ENCODE data around the gene HNRNPH2.

Gene HNRNPH2

GRCh38 chrX:101407748-101408531 is at the start of gene HNRNPH2, which contains the start of gene GLA:
Gene HNRNPH2 (plus strand): TSS chrX:101408222. CDS start chrX:101411989, 3,767 bp downstream.
Gene GLA (minus strand): TSS chrX:101407925. CDS start chrX:101407903, 22 bp downstream.
- DNase-seq, result peak; percentile 99

DNA sequence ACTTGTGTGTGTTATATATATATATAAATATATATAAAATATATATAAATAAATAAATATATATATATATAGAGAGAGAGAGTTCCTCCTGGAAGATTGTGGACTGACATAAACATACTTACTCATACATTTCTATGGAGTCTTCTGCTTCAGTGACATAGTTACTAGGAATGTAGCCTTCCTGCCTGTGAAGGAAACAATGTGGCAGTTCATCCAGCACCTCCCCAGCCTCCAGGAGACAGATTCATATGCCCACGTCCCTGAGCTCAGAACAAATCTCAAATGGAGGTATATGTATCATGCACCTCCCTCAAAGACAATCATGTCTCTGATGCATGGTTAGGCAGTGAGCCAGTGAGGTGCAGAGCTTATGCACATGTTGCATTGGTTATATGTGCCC is 48.1 kb upstream of the HNRNPH2 start:
- DNase-seq, result no peak

GRCh38 chrX:101360390-101360789 is 47.6 kb upstream of the HNRNPH2 start:
- DNase-seq, result no peak

GRCh38 chrX:101362116-101362515 is 45.9 kb upstream of the HNRNPH2 start:
- no peak for DNase-seq

DNA sequence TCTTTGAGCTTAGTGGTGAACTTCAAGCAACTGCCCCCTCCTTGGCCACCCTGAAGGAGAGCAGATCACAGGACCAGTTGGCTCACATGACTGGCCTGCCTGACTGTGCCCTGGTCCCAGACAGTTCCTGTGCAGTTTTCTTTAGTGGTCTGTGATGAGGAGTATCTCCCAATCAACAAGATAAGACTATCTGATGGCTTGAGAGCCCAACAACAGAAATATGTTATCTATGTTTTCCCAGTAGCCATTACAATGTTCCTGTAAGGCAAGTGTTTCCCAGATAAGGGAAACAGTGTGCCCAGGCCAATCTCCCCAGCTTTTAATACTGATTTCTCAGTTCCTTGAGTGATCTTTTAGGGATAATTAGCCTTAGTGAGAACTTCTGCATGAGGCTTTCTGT is 45.3 kb upstream of the HNRNPH2 start:
- DNase-seq, result no peak

DNA sequence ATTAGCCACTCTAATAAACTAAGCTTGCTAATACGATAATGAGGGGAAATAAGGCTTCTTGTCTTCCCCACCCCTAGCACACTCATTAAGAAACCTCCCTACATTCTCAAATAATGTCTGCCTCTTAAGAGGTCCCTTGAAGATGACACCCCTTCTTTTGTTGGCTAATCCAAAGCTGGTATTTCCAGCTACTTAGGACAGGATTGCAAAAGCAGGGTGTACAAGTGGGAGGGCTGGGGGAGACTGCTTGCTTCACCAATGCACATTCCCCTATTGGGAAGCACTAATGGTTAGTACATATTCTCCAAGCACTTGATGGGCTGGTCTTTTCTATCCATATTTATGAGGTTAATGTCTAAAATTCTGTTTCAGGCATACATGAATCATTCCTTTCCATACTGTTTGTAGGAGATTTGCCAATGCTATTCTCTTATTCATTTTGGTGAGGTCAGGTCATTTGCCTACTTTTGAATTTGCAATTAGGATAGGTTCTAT is 42.7 kb upstream of the HNRNPH2 start:
- DNase-seq, result no peak

- DNase-seq, result no peak
Observed at GRCh38 chrX:101368800-101369199, 39.2 kb upstream of the HNRNPH2 start.

- no peak for DNase-seq
Observed at GRCh38 chrX:101369687-101370086, 38.3 kb upstream of the HNRNPH2 start.

DNA sequence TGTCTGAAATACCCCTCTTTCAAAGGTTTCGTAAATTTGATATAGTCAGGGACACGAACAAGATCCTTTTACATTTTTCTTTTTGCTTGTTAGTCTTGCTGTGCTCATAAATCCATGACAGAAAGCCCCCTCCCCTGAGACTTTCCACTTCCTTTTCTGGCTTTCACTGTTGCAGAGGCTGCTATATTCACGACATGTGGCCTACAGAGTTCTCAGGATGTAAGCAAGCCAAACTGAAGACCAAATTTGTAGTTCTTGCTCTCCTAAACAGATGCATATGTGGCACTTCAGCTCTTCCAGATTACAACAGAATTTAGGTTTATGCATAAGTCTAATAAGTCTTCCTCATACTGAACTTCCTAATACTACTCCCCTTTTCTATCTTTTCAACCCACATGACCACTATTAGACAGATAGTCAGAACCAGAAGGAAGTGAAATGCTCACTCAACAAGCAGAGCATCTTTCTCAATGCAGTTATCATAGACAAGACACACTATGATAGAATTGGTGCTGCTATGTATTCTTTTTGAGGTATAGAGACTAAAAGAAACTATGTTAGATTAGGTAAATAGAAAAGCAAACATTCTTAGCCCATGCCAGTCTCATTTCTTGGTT is 37.0 kb upstream of the HNRNPH2 start:
- DNase-seq, result no peak

DNA sequence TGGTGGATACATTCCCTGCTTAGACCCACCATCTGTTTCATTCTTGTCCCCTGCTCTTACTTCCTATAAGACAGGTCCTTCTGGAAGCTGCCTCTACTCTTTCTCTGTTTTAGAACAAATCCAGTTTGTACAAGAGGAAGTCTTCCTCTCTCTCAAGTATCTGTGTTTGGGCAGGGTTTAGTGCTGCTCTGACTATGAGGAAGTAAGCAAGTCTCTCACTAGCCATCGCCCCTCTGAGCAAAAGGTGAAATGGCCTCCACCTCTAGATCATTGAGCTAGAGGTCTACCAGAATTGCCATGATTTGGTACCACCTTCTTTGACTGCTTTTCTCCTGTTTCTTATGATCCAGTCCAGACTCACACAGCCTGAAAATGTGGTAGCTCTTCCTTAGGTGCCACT is 30.5 kb upstream of the HNRNPH2 start:
- no peak for DNase-seq

DNA sequence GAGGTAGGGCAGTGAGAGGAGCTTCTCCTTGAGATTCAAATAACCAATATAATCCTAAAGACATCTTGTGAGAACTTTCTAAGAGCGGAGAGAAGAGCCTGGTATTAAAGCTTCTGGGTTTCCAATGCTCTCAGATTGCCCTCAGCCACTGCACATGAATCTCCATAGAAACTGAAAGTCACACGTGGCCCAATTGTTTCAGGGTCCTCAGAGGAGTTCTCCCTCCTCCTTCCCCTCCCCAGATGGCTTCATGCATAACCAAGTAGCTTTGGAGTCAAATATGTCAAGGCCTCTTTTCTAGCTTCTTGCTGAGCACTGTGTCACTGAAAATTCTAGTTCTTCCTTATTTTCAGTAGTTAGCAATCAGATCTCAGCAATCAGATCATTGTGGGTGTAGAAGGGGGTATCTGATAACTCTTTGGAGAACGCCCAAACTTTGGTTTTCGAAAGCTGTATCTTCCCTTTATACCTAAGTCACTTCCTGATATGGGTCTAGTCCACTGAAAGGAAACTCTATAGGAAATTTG is 24.3 kb upstream of the HNRNPH2 start:
- no peak for DNase-seq

DNA sequence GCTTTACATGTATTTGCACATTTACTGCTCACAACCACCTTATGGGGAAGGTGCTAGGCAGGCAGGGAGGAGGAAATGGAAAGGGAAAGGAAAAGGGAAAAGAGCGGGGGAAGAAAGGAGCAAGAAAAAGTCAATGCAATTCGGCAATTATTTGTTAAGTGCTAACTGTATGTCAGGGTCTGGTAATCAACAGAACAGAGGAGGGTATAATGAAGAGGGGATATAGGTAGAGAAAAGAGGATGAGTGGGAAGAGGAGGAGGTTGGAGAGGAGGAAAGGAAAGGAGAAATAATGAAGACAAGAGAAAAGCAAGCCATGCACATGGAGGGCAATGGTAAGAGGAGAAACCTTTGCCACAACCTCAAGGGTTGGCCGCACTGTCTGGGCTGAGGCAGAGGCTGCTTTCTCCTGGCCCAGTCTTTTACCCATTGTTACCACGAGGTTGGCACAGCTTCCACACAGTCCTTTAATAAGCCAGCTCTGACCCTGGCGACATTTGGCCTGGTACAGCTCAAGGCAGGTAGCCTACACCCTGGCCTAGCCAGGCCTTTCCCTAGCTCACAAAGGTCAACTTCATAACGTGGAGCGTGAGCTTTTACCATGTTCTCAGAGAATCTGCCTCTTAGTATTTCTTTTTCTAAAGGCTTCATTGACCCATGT is 22.9 kb upstream of the HNRNPH2 start:
- no peak for DNase-seq

DNA sequence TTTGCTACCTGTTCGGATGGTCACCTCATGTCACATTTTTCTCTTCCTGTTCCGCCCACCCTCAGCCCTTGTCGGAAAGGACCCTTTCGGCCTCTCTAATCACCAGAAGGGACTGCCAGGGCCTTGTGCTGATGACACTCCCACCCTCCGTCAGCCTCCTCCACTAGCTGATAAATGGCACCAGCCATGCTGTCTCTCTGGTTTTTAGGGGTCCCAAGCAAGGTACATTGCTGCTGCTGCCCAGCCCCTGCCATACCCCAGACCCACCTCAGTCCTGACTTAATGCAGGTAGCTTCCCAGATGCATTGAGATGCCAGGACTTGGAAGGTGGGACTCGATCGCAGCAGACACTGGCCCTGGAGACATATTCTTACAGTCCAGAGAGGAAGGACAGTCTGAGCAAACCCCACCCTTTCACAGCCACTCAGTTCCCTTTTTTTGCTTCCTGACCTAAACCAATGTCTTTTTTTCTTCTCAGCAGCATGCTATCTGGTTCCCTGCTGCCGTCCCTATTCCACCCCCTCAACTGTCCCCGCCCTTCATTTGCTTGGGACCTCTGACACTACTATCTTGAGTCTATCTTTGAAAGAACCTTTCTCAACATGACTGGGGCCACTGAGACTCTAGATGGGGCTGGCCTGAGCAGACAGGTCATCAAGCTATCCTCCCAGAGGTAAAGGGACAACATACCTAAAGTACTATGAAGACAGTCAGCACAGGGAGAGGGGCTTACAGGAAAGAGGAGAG is 22.1 kb upstream of the HNRNPH2 start, which contains the start of gene BTK:
BTK (minus strand) TSS at position 397 of the 747 bp plus-strand sequence. CDS start 10,907 bp downstream, outside the sequence.
- no peak for DNase-seq

DNA sequence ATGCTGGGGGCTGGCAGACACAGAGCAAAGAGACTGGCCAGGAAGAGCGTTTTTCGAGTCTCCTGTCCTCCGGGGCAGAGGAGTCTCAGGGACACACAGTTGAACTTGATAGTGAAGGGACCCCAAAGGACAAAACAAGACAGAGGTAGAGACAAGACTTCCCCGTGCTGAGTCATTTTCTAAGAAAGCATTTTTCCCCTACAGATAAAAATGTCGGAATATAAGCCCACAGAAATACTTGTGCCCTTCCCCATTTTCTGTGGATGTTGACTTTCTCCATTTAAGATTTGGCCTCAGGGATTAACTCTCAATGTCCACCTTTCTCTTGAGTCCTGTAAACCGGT is 21.5 kb upstream of the HNRNPH2 start:
- no peak for DNase-seq

DNA sequence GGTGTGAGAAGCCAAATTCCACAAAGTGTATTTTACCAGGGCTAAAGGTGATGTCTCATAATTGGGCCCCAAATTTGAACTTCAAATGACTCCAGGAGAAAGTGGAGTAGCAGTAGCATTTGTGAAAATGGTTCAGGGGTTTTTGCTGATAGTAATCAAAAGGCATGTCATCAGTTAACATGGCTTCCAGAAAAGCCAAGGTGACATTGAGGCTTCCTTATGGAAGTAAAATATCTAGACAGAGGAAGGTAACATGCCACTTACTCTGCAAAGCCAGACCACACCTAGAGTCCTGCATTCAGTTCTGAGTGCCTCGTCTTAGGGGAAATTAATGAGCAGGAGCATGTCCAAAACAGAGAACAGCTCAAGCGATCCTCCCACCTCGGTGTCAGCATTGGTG is 19.4 kb upstream of the HNRNPH2 start:
- no peak for DNase-seq

DNA sequence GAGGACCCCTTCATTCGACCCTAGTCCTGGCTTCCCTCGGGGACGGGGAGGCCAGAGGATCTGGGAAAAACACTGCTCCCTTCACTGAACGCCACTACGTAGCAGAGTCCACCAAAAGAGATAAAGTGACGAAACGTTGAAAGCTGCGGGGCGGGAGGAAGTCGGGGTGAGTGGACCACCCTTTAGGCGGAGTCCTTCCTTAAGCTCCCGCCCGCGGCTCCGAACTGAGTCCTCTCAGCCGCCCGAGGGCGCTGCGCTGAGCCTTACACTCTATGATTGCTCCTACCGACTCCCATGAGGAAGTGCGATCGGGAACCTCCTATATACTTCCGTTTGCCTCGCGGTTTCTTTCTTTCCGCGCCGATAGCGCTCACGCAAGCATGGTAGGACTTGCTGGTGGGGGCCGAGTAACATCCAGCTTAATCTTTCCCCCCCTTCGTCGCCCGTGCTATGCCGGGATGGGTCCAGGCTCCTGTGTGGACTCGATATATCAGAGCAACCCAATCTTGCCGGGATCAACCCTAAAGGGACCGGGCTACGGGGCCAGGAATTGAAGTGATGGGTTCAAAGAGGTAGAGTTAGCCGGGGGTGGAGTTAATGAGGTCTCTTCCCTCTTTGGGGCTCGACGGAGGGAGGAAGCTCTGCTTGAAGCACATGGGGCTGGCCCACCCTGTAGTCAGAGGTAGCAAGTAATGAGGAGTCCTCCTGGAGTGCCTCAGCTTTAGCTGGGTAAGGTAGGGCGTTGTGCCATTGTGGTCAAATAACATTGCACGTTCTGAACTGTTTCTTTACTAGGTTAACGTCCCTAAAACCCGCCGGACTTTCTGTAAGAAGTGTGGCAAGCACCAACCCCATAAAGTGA is 17.1 kb upstream of the HNRNPH2 start, which contains the start of gene RPL36A:
RPL36A (plus strand) TSS at position 348 of the 862 bp plus-strand sequence; CDS start at position 381, 33 bp downstream.
- peak; percentile 71 for DNase-seq

DNA sequence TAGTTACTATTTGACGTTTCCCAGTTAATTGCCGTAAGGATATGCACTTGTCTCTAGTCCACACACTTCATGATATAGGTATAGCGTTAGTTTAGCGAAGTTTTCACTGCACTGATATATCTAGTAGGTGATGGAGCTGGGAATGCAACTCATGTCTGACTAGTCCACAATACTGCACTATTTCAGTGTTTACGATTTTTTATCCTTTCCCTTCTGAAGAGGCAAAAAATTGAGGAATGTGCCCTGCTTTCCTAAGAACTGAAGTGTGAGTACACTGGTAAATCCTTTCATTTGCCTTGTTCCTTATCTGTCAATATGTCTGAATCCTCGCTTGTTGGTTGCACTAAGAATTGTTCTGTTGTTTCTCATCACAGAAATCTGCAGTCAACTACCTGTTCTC is 16.2 kb upstream of the HNRNPH2 start:
- DNase-seq, result no peak

GRCh38 chrX:101393530-101394305 is 14.3 kb upstream of the HNRNPH2 start:
- no peak for DNase-seq

DNA sequence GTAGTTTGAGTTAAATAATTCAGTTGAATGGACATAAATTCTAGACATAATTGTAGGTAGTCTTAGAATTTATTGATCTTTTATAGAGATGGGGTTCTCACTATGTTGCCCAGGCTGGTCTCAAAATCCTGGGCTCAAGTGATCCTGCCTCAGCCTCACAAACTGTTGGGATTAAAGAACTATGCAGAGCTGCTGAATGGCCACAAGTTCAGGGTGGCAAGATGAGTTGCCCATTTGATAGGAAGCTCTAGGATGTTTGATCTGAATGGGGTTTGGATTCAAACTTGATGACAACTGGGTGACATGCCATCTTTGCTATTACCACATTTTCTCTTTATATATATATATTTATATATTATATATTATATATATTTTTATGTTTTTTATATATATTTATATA is 13.7 kb upstream of the HNRNPH2 start:
- no peak for DNase-seq

GRCh38 chrX:101395789-101396188 is 12.2 kb upstream of the HNRNPH2 start:
- DNase-seq, result no peak

DNA sequence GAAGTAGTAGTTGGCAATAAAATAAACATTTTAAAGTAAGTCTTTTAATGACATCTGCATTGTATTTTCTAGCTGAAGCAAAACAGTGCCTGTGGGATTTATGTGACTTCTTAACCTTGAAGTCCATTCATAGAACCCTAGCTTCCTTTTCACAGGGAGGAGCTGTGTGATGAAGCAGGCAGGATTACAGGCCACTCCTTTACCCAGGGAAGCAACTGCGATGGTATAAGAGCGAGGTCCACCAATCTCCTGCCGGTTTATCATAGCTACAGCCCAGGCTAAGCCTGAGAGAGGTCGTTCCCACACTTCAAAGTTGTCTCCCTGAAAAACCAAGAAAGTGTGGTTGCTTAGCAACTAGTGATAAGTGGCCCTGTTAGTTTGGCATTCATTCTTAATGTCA is 10.2 kb upstream of the HNRNPH2 start:
- DNase-seq, result no peak

Data from NCI-H187 treated with DMSO at 0.1 percent for 48 hours (cell line).